HFFc6 (cell line): ENCODE data around the gene EPYC. TPM values are rescaled to one million over a fixed set of nuclear protein-coding genes. Genes with fewer than 3 reads are reported as not detected.
"Not testable (repeated sequence)": the region's sequence is repeated elsewhere in the genome, so short reads cannot be mapped to it uniquely, and the experiment has no call there.

ENCODE experiments used
- DNase-seq: peaks from one replicate; pipeline ENCODE4 v3.0.0-alpha.2; 2018
- H3K27ac Mint-ChIP-seq: 2 replicates; pipeline ENCODE4 v1.8.0; 2020; ENCODE audit warnings: mild to moderate bottlenecking, mixed read lengths
- H3K27me3 Mint-ChIP-seq: 2 replicates; pipeline ENCODE4 v1.8.0; 2021; ENCODE audit warnings: mild to moderate bottlenecking, moderate library complexity, mixed read lengths; ENCODE audit not compliant: insufficient read depth
- H3K36me3 Mint-ChIP-seq: 2 replicates; pipeline ENCODE4 v1.8.0; 2021; ENCODE audit warnings: low read depth, mixed read lengths
- H3K4me1 Mint-ChIP-seq: 2 replicates; pipeline ENCODE4 v1.8.0; 2020; ENCODE audit warnings: low read depth, mixed read lengths
- H3K4me3 Mint-ChIP-seq: 2 replicates; pipeline ENCODE4 v1.8.0; 2020; ENCODE audit warnings: mild to moderate bottlenecking, moderate library complexity, mixed read lengths
- H3K9me3 Mint-ChIP-seq: 2 replicates; pipeline ENCODE4 v1.8.0; 2020; ENCODE audit warnings: mild to moderate bottlenecking, mixed read lengths
- CTCF ChIP-seq: fragments of 200-600 bp; sonication (generic); IDR thresholded peaks from 2 replicates; pipeline ENCODE4 v1.5.0; 2021; ENCODE audit warnings: antibody characterized with exemption, mild to moderate bottlenecking
- total RNA-seq, 6 experiments: library from RNA; stranded (reverse); fragmentation: NEBNext Ultra II Directional; extraction: Animal tissue kit (Norgen Biotek cat#: 25700); gene quantifications; 2 replicates in 1 of 6; 3 replicates in 5 of 6; pipeline ENCODE4 v1.2.3, GENCODE V29; 2021

EPYC gene
- total RNA-seq, 6 experiments from 2014 or later = not detected

DNA sequence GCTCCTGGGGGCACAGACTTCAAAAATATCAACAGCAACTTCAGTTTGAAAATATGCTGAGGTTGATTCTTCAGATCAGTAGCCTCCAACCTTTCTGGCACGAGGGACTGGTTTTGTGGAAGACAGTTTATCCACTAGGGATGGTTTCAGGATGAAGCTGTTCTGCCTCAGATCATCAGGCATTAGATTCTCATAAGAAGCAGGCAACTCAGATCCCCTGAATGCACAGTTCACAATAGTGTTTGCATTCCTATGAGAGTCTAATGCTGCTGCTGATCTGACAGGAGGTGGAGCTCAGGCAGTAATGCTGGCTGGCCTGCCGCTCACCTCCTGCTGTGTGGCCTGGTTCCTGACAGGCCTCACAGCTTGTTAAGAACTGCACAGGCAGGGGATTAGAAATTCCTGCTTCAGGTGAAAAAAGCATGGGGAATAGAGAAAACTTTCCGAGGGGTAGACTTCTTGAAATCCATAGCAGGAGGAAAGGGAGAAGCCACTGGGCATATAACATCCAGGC, 12.8 kb downstream of the EPYC start:
- Mint-ChIP-seq H3K36me3 (no peaks in the 10 kb centered on the region), H3K4me3 (no peak overlapping the region), H3K27ac (no peak overlapping the region), H3K27me3 (no peaks in the 10 kb centered on the region), H3K4me1 (peaks cover 15% of the 10 kb centered on the region), H3K9me3 (no peaks in the 10 kb centered on the region)
- DNase-seq = no peak
- no peak for TF ChIP-seq CTCF

DNA sequence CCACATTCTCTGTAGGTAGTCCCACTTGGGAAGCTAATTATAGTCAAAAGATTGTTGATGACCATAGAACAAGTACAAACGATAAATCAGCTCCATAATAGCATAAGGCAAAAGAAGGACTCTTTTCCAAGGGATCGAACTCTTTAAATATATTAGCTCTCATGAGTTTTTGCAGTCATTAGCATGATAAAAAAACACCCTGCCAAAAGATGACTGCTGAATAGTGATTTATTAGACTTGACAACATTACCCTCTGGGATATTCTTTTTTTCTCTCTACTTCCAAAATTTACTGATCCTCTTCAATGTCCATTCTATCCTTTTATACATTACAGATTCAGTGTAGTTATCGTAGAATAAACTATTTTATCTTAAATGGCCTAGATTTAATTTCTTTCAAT, 14.2 kb downstream of the EPYC start:
- no peak for TF ChIP-seq CTCF
- Mint-ChIP-seq H3K9me3 (0 out of 2 replicates have a peak, but pooled peaks cover 3% of the 10 kb centered on the region), H3K4me1 (peaks cover 18% of the 10 kb centered on the region), H3K36me3 (no peaks in the 10 kb centered on the region), H3K4me3 (no peak overlapping the region), H3K27ac (no peak overlapping the region), H3K27me3 (no peaks in the 10 kb centered on the region)
- no peak for DNase-seq

- no peak overlapping the region for H3K4me3 Mint-ChIP-seq
- DNase-seq = no peak
- peaks cover 18% of the 10 kb centered on the region for H3K4me1 Mint-ChIP-seq
- TF ChIP-seq CTCF = no peak
- 0 out of 2 replicates have a peak, but pooled peaks cover 3% of the 10 kb centered on the region for H3K9me3 Mint-ChIP-seq
- H3K36me3 Mint-ChIP-seq = no peaks in the 10 kb centered on the region
- no peak overlapping the region for H3K27ac Mint-ChIP-seq
- no peaks in the 10 kb centered on the region for H3K27me3 Mint-ChIP-seq
Observed at GRCh38 chr12:90989686-90990111, 15.1 kb downstream of the EPYC start.

GRCh38 chr12:90987520-90987919, 17.3 kb downstream of the EPYC start:
- H3K4me1 Mint-ChIP-seq = peaks cover 18% of the 10 kb centered on the region
- DNase-seq = no peak
- no peak overlapping the region for H3K4me3 Mint-ChIP-seq
- TF ChIP-seq CTCF = peak; percentile 64
- H3K36me3 Mint-ChIP-seq = no peaks in the 10 kb centered on the region
- peaks cover 2% of the 10 kb centered on the region; the same call in 1 of the 2 replicates for H3K27me3 Mint-ChIP-seq
- H3K27ac Mint-ChIP-seq = no peak overlapping the region
- H3K9me3 Mint-ChIP-seq = 0 out of 2 replicates have a peak, but pooled peaks cover 3% of the 10 kb centered on the region

DNA sequence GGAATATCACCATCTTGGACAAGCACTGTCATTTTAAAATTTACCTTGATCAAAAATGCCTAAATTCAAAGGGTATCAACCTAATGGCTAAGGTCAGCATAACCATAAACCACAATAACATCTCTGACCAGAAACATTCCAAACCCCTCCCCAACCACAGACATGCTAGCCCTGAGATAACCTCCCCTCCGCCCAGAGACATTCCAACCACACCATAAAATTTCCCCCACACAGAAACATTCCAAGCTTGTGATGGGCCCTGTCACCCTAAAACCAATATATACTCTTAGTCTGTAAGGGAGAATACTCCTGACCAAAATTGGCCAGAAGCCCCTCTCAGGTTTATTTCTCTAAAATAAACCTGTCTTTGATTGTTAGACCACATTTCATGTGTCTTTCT, 17.7 kb downstream of the EPYC start:
- no peak for TF ChIP-seq CTCF
- no peak overlapping the region for H3K27ac Mint-ChIP-seq
- H3K27me3 Mint-ChIP-seq = peaks cover 2% of the 10 kb centered on the region; the same call in 1 of the 2 replicates
- H3K36me3 Mint-ChIP-seq = no peaks in the 10 kb centered on the region
- no peak overlapping the region for H3K4me3 Mint-ChIP-seq
- no peak for DNase-seq
- peaks cover 18% of the 10 kb centered on the region for H3K4me1 Mint-ChIP-seq
- 0 out of 2 replicates have a peak, but pooled peaks cover 3% of the 10 kb centered on the region for H3K9me3 Mint-ChIP-seq

DNA sequence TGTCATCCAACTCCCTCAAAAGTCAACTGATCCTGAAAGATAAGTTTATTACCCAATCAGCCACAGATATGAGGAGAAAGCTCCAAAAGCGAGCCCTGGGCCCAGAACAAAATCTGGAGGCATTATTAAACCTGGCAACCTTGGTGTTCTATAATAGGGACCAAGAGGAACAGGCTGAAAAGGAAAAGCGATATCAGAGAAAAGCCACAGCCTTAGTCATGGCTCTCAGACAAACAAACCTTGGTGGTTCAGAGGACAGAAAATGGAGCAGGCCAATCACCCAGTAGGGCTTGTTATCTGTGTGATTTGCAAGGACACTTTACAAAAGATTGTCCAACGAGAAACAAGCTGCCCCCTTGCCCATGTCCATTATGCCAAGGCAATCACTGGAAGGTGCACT, 19.4 kb downstream of the EPYC start:
- H3K4me1 Mint-ChIP-seq = peaks cover 24% of the 10 kb centered on the region
- not testable (repeated sequence) for H3K9me3 Mint-ChIP-seq, H3K27ac Mint-ChIP-seq, H3K27me3 Mint-ChIP-seq, H3K36me3 Mint-ChIP-seq, H3K4me3 Mint-ChIP-seq, DNase-seq
